ENCODE results near the gene MGAT5.

Gene MGAT5

DNA sequence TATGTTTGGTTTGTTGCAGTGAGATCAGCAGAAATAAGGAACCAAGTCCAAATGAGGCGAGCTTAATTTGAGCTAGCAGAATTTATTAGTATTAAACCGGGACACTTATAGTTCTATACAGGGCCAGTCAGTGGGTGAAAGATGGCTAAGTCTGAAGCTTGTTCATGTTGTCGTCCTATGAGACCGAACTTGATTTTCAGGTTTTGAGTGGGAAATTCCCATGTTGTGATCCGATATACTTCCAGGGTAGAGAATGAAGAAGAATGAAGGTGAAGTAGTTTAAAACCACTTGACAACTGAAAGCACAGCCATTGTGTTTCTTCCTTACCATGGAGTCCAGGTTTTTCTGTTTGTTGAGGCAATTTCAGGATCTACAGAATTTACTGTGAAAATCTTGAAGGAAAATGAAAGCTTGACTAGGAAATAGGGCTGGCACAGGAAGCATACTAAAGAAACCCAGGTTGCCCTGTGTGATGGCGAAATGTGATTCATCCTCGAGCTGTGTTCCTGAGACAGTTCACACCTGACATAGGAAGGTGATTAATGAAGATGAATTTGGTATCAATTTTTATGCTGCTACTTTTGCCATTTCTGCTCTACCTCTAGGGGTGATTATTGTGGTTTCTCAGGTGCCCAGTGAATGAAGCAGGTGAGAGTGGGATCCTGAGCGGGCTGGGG lies 37.6 kb upstream of the MGAT5 start:
- no peak overlapping the region for H3K4me3 ChIP-seq (ENCODE audit: low read depth, low read length)
- TF ChIP-seq CTCF (IDR thresholded peaks at IDR 0.05; ENCODE audit: low read depth, low read length) = no peak

DNA sequence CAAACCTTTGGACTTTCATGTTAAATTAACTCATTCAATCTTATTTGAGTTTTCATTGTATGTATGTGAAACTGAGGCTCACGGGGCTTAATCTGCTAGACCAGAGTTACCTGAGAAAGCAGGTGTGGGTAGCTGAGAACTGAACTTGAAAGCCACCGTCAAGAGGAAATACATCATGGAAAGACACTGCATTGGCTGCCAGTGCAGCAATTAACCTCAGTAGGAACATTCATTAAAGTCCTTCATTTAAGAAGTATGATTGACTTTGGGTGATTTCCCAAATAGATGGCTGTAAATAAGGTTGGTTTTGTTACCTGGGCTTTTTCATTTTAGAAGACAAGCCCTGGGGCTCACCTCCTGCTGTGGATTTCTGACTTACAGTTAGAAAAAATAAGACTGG lies 36.5 kb upstream of the MGAT5 start:
- TF ChIP-seq CTCF (IDR thresholded peaks at IDR 0.05; ENCODE audit: low read depth, low read length) = no peak
- no peak overlapping the region for H3K4me3 ChIP-seq (ENCODE audit: low read depth, low read length)

DNA sequence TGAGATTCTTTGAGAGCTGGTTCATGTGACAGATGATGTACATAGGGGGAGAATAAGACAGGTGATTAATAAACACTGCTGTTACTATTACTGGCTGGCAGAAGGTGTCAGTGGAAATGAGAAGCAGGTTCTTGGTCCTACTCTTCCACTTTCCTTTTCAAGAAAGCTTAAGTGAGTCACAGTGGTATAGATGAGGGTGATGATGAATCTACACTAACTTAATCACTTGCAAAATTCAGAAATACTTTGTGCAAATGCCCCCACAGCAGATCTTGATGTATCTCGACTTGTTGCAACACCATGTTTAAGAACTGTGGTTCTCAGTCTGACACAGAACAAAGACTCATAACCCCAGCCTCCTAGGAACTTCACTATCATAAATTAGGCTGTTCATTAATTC lies 35.9 kb upstream of the MGAT5 start:
- H3K4me3 ChIP-seq (ENCODE audit: low read depth, low read length) = no peak overlapping the region
- no peak for TF ChIP-seq CTCF (IDR thresholded peaks at IDR 0.05; ENCODE audit: low read depth, low read length)

- no peak overlapping the region for H3K4me3 ChIP-seq (ENCODE audit: low read depth, low read length)
- TF ChIP-seq CTCF (IDR thresholded peaks at IDR 0.05; ENCODE audit: low read depth, low read length) = no peak
Observed at GRCh38 chr2:134218414-134218813, 35.5 kb upstream of the MGAT5 start.

GRCh38 chr2:134218930-134219658 lies 34.8 kb upstream of the MGAT5 start:
- no peak overlapping the region for H3K4me3 ChIP-seq (ENCODE audit: low read depth, low read length)
- no peak for TF ChIP-seq CTCF (IDR thresholded peaks at IDR 0.05; ENCODE audit: low read depth, low read length)

DNA sequence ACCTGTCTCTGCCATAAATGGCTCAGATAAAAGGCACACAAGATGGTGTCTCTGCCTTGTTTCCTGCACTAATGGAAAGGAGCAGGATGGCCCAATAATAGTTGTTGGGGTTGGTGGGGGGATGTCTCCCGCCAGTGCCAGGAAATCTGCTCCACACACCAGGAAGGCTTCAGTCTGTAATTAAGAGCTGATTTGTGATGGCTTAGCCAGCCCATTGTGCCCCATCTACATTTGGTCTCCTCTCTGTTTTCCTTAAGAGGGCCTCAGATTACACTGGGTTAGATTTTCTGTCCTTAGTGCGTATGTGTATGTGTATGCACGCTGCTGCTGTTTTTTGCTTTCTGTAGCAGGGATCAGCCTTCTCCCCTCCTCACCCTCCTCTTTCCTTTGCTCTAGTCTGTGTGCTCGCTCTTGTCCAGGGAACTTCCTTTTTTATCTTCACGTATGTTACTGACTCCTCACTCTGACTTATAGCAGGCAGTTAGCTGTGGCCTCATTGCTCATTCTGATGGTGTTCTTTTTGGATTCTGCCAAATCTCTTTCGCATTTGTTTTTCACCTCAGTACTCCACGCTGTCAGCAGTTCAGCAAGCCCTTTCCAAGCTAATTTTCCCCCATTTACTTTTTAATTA lies 33.4 kb upstream of the MGAT5 start:
- no peak overlapping the region for H3K4me3 ChIP-seq (ENCODE audit: low read depth, low read length)
- TF ChIP-seq CTCF (IDR thresholded peaks at IDR 0.05; ENCODE audit: low read depth, low read length) = no peak

- no peak overlapping the region for H3K4me3 ChIP-seq (ENCODE audit: low read depth, low read length)
Observed at GRCh38 chr2:134224005-134224404, 29.9 kb upstream of the MGAT5 start.

More at GRCh38 chr2:134224005-134224404, 29.9 kb upstream of the MGAT5 start:
- TF ChIP-seq CTCF (IDR thresholded peaks at IDR 0.05; ENCODE audit: low read depth, low read length) = no peak
